Fibroblast of peridontal ligament (primary cell): ENCODE measurements around the gene GARIN5A.

Experiments
- DNase-seq: peaks from one replicate; pipeline ENCODE4 v3.0.0-alpha.2; 2010; ENCODE audit errors: extremely low read depth

The GARIN5A gene

GRCh38 chr19:50417111-50418081 lies 59.3 kb downstream of the GARIN5A start:
- no peak for DNase-seq
